Measurements from ENCODE around the gene VWA5B1.

The VWA5B1 gene

DNA sequence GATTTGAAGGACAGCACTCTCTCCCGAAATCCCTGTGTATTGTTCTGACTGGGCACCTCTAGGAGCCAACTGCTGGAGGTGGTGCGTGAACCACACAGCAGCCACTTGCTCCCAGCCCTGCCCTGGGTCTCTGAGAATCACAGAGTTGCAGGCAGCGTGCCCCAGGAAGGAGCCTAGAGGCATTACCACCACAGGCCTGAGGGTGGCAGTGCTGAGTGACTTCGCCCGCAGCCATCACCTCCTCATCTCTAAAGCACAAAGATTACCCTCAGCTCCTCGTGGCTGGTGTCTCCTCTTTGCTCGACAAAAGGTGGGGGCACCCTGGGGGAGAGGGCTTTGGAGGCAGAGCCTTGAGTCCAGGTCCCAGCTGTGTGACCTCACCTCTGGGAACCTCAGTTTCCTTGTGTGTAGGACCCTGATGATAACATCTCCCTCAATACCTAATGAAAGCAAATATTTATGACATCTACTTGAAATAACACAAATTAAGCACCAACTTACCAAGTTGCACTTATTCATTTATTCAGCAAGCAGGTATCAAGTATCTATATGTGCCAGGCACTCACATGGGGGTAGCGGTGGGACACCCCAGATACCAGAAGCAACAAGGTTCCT lies 86.3 kb downstream of the VWA5B1 start:
- peak; percentile 55 to 88 (median 76) for DNase-seq
- intact Hi-C loops (cut with DNase I), result loop anchor here (5.0 kb wide), 1 partner anchor 115 kb away; no protein-coding TSS in a partner anchor

DNA sequence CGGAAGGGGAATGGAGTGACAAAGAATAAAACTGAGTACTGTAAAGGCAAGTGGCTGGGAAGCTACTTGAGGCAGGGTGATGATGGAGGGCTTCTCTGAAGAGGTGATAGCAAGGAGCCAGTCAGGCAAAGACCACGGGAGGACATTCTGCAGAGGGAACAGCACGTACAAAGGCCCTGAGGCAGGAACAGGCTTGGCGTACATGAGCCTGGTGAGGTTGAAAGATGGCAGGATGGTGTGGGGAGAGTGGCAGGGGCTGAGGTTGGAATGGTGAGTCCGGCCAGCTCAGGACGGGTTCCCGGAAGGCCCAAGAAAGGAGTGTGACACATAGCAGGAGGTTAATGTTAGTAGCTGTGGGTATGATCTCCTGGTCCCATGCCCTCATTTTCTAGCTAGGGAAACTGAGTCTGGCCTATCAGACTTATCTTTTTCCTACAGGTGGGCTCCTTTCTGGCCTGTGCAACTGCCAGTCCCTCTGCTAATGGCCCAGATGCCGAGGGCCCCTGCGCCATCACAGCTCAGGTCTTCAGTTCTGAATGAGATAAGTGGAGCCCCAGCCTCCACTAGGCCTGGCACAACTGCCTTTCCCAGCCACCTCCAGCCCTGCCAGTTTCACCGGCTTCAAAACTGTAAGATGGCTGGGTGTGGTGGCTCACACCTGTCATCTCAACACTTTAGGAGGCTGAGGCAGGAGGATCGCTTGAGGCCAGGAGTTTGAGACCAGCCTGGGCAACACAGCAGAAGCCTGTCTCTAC lies 87.0 kb downstream of the VWA5B1 start:
- no peak for DNase-seq
- intact Hi-C loops (cut with DNase I), result loop anchor here (5.0 kb wide), 1 partner anchor 115 kb away; no protein-coding TSS in a partner anchor

DNA sequence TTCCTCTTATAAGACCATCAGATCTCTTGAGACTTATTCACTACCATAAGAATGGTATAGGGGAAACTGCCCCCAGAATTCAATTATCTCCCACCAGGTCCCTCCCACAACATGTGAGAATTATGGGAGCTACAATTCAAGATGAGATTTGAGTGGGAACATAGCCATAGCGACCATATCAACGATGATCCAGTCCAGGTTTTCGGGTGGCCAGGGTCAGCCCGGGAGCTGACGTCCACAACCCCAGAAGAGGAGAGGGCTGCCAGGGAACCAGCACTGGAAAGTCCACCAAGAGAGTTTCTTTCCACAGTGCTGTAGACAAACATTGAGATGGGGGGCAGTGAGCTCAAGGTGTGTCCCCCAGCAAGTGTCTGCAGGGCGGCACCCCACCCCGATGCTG lies 88.4 kb downstream of the VWA5B1 start:
- intact Hi-C loops (cut with DNase I), result loop anchor here (5.0 kb wide), 1 partner anchor 113 kb away; no protein-coding TSS in a partner anchor
- DNase-seq, result no peak

DNA sequence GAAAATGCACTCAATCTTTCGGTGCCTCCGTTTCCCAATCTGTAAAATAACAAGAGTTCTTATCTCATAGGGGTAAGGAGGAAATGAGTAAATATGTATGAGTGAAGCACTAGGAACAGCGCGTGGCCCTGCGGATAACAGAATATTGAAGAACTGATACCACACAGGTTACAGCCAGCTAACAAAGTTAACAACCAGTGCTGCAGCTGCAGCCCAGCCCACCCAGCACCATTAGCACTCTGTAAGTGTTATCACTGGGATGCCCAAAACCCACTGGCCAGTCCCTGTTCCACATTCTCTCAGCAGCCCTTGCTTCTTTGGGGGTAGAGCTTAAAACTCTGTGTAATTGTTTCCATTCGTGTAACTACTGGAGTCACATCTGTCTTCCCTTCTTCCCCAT lies 89.5 kb downstream of the VWA5B1 start:
- no peak for DNase-seq
- intact Hi-C loops (cut with DNase I), result no loop called here

DNA sequence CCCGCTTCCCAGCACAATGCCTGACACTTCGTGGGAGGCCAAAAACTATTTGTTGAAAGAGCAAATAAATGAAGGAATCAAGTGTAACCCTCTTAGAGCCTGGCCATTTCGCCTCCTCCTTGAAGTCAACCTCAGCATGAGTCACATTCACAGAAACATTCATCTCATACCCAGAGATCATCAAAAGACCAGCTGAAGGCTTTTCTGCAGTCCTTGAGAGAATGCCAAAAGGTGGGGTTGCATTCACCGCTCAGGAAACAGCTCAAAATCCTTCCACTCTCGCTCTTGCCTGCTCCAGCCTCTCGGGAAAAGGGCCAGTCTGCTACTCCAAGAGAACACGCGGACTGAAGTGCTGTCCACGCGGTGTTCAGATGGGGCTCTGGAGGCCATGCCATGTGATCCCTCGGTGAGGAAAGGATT lies 90.0 kb downstream of the VWA5B1 start:
- DNase-seq, result peak in 31 of 42 donors; percentile 26 to 76 (median 53)
- intact Hi-C loops (cut with DNase I), result no loop called here

DNA sequence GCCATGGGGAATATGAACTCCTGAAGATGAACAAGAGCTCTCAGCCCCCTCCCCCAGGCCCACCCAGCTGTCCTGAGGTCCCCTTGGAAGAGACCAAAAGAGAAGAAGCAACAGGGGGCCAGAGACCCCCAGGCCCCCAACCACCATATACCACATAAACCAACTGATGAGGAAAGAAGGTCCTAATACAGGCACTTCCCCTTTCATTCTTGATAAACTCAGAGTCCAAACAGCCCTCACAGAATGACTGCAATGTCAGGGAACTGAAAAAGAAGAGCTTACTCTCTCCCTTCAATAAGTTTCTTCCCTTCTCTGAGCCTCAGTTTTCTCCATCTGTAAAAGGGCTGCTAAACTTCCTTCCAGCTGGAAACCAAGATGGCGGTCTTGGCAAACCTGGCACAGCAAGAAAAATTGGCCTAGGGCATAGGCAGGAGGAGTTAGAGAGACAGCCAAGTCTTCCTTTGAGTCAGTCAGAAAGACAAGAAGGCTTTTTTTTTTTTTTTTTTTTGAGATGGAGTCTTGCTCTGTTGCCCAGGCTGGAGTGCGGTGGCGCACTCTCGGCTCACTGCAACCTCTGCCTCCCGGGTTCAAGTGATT lies 90.5 kb downstream of the VWA5B1 start:
- no peak for DNase-seq
- intact Hi-C loops (cut with DNase I), result no loop called here

DNA sequence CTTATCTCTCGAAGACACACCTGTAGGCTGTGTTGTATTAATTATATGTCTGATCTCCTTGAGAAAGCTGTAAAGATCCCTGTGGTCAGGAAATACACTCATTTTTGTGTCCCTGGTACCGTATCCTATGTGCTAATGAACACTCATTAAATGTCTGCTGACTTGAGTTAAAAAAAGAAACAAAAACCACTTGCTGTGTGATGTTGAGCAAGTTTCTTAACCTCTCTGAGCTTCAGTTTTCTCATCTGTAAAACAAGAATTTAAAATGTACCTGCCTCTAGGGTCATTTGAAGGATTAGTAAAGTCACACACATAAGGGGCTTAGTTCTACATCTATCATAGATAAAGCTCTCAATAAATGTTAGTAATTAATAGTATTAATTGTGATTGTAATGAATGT lies 91.3 kb downstream of the VWA5B1 start:
- intact Hi-C loops (cut with DNase I), result no loop called here
- no peak for DNase-seq

DNA sequence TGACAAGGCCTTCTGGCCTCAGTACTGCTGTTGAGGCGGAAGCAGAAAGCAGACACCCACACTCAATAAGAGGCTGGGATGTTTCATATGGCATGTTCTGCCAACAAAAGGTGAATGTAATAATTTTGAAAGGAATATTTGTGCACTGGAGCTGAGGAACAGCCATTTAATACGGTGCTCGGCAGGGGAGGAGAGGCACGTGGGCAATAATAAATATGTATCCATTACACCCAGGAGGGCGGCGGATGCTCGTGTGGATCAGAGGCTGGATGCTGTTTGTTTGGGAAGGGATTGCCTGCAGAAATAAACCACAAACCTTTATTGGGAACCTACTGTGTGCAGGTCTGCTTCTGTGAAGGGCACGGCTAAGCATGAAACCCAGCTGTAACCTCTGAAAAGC lies 92.0 kb downstream of the VWA5B1 start:
- no peak for DNase-seq
- intact Hi-C loops (cut with DNase I), result no loop called here

DNA sequence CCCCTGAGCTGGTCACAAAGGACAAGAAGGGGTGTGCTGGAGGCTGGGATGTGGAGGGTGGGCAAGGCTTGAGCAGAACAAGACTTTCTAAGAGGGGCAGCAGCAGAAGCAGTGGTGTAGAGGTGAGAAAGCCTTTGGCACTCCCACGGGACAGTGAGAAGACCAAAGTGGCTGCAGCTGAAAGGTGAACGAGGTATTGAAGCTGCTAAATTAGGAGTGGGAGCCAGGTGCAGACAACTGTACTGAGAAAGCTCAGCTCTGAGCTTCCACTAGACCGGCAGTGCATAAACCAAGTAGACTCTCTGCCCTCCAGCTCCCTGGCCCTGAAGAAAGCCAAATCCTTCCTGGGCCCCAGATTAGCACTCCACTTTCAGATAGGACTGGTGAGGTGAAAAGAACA lies 93.0 kb downstream of the VWA5B1 start:
- intact Hi-C loops (cut with DNase I), result no loop called here

DNA sequence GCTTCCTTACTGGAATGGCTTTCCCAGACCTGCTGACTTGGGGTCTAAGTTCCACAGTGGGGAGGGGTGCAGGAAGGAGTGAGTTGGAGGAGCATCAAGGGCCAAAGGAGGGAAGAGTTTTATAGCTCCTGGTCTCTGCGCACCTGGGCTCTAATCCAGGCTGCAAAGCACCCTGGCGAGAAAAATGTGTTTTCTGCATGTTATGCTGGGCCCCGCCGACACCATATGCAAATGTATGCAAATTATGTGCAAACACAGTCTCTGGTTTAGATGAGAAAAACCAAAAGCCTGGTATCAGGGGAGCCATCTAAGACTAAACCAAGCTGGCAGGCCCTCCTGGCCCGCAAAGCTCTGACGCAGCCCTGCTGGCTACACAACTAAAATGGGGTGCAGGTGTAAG lies 95.0 kb downstream of the VWA5B1 start:
- DNase-seq, result no peak

More for the DNA sequence above, 93.0 kb downstream of the VWA5B1 start:
- no peak for DNase-seq

DNA sequence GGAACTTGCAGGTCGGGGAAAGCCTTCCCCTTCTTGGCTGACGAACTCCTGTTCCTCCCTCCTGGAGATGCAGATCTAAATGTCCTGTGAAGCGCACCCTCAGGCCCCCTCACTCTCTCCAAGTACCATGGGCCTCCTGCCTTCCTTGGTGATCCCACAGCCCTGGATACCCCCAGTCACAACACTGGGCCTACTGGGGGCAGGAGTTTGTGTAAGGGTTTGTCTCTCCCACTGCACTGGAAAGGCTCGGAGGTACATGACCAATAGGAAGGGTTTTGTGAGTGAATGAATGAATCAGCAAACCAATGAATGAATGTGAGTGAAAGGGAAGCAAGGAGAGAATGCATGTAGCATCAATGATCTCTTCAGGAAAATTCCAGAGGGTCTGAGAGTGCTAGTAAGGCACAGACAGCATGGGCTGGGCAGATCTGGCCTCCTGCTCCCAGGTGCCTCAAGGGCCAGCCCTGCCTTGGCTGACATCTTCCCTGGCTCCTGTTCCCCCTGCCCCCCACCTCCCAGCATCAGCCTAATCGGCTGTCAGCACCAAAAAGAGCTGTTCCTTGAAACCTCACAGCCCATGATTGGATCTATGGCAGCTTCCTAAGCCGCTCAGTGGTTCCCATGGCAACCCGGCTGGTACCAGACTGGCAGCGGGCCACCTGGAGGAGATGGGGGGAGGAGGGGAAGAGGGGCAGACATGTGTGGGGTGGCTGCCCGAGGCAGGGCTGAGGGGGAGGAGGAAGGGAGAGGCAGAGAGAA lies 95.8 kb downstream of the VWA5B1 start:
- intact Hi-C loops (cut with DNase I), result no loop called here
- DNase-seq, result peak; percentile 54 to 96 (median 86)

More for the DNA sequence above, 95.0 kb downstream of the VWA5B1 start:
- intact Hi-C loops (cut with DNase I), result no loop called here

DNA sequence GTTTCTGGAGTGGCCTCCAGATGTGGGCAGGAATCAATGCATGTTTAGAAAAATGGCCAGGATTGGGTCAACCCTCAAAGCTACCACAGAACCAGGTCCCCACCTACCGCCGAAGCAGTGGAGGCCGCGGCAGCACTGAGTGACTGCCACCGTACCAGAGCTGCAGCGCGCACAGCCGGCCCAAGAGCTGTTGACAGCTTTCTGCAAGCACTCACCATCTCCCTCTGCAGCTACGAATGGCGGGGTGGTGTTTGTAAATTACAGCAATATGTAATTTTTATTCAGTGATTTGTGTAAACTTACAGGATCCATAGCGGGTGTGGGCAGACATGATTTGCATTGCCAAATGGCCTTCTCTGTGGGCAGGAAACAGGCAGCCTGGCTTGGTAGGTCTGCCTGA lies 98.9 kb downstream of the VWA5B1 start:
- DNase-seq, result no peak
- intact Hi-C loops (cut with DNase I), result no loop called here

DNA sequence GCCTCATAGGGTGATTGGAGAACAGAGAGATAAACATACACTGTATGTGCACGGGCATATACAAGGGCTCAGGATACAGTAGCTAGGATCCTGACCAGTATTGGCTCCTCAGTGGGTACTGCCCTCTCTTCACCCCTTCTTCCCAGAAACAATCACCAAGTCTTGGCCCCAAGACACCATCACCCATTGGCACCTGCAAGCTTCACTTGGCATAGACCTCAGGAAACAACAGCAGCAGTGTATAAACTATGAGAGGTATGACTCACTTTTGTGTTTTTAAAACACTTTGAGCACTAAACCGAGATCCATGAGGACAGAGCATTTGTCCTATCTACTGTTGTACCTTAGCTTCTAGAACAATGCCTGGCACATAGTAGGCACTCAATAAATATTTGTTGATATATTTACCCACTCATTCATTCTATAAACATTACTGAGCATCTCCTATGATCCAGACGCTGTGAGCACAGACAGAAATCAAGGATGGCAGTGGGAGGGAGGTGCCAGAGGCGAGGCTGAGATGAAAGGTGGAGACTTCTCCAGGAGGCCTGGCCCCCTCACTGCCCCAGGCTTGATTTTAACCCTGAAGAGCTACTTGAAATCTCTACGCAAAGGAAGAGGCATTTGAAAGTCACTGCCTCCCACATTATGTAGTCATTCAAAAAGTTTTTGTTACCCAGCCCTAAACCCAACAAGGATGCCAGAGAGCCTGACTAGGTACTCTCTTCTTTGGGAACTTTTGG lies 100.1 kb downstream of the VWA5B1 start:
- intact Hi-C loops (cut with DNase I), result no loop called here
- no peak for DNase-seq

DNA sequence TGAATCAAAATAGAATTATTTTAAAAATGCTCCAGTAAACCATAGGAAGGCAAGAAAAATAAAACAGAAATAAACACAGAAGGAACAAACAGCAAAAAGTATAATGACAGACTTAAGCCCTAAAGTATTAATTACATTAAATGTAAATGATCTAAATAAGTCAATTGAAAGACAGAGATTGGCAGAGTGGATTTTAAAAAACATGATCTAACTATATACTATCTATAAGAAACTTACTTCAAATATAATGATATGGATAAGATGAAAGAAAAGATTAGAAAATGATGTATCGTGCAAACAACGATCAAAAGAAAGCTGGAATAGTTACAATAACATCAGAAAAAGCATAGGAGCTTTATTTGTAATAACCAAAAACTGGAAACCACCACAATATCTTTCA lies 104.6 kb downstream of the VWA5B1 start:
- intact Hi-C loops (cut with DNase I), result no loop called here
- no peak for DNase-seq

DNA sequence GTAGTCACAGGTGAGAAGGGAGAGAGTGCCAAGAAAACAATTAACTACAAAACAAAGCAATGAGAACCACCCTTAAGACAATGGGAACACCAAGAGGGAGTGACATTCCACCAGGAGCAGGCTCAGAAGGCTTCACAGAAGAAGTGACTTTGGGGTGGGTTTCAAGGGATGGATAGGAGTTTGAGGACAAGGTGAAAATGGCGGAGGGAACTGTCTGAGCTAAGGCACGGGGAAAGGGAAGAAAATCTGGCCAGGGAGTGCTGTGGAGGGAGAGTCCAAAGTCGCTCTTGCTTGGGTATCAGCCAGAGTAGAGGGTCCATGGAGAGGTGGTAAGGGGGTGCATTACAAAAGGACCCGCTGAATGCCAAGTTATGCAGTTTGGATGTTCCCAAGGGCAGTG lies 108.1 kb downstream of the VWA5B1 start:
- DNase-seq, result no peak
- intact Hi-C loops (cut with DNase I), result no loop called here

DNA sequence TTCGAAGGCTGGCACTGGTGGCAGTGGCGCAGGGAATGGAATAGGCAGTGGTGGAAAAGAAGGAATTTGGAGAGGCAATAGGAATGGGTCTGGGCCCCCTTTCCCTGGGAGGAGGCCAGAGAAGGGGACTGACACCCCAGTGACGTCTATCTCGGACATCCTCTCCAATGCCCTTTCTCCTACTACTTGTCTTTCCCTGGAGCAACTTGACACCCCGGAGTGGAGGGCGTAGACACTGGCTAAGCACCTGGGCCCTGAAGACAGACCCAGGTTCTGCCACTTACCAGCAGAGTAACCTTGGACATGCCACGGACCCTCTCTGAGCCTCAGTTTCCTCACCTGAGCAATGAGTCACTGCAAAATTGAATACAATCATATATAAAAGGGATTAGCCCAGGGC lies 108.5 kb downstream of the VWA5B1 start:
- intact Hi-C loops (cut with DNase I), result no loop called here
- no peak for DNase-seq

DNA sequence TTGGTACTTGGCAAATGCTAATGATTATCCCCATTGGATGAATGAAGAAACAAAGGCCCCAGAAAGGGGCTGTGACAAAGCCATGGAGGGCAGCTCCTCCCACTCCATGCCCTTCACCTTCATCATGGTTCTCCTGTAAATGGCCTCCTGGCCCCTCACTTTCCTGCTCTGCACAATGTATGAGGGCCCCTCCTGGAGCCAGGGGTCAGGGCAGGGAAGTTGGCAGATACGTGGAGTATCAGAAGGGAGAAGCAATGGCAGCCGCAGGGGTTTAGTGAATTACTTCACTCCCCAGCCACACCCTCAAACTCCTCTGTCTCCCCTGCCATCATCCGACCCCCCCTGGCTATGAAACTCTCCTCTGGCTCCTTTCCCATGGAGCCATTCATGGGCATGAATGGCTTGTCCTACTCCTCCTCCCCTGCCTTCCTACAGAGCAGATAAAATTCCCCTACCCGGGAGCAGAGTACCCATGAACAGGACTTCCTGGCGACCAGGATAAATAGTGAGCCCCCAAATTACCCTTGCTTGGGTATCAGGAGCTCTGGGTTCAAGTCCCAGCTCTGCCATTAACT lies 109.0 kb downstream of the VWA5B1 start:
- intact Hi-C loops (cut with DNase I), result no loop called here
- no peak for DNase-seq

DNA sequence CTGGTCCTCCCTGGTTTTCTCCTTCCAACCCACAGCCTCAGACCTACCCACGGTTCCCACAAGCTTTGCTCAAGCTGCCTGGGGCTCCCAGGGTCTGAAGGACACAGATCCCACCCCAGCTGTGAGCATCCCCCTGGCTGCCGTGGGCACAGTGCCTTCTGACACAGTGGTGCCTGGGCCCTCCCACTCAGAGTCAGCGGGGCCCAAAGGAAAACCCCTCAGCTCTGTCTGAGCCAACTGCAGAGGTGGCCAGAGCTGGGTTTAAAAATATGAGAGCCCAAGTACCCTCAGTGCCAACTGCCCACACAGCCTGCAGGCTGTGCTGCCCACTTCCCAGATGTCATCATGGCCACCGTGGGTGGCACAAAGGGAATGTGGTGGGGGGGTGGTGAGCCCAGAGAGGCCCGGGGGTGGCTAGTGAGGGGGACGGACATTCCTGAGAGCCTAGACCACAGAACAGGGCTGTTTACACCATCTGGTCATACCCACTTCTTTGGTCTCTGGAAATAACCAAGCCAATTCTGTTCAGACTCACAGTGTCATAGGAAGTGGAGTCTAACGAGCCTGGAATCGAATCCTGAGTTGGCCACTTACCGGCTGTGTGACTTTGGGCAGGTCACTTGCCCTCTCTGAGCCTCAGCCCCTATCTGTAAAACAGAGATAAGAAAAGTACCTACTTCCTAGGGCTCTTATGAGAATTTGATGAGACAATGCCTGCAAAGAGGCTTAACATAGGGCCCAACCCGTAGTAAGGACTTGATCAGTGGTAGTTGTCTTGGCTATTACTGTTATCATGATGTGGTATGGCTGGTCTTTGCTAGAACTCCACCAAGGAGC lies 109.9 kb downstream of the VWA5B1 start:
- intact Hi-C loops (cut with DNase I), result no loop called here
- DNase-seq, result peak in 2 of 42 donors; percentile 5 to 29
